HCT116 (cell line): ENCODE data around the gene PPP1R14B. TPM values are rescaled to one million over a fixed set of nuclear protein-coding genes. Genes with fewer than 3 reads are reported as not detected.

ENCODE experiments used
- ATAC-seq: fragments of 200-7000 bp; cut with Tn5 transposase; 2 replicates; pipeline ENCODE4 v1.9.1; 2020; ENCODE audit warnings: mild to moderate bottlenecking, moderate library complexity
- BruUV-seq: library from RNA; stranded (reverse); fragments of 400-500 nt; replicated peaks from 2 replicates; lab custom pipeline; 2021; lab: Mats Ljungman, UMichigan
- CTCF ChIA-PET: fragments of 300-600 bp; sonication (Branson Sonifier 250); formaldehyde crosslinking; loops from one replicate; lab custom pipeline; 2021; ENCODE audit warnings: antibody characterized with exemption; lab: Charles Lee
- POLR2A ChIA-PET: fragments of 300-600, 350-600 bp; sonication (Branson Sonifier 250); formaldehyde crosslinking; loops from one replicate; lab custom pipeline; 2021; ENCODE audit warnings: antibody characterized with exemption; lab: Charles Lee
- RAD21 ChIA-PET, 2 experiments: fragments of 300-600 bp; sonication (Branson Sonifier 250); formaldehyde crosslinking; loops; one replicate each; lab custom pipeline; 2023; ENCODE audit warnings: low total read pairs in 2 of 2; ENCODE audit not compliant: uncharacterized antibody in 2 of 2, unreplicated experiment in 2 of 2, low non-redundant PET in 1 of 2; lab: Charles Lee
- DNase-seq: peaks from one replicate; pipeline ENCODE4 v3.0.0-alpha.2; 2010; ENCODE audit warnings: low read depth, low spot score
- H2AFZ ChIP-seq: fragments of 200-600 bp; shearing (Covaris generic), sonication (generic); 2 replicates; pipeline ENCODE4 v1.6.1; 2017; ENCODE audit warnings: low read depth, mixed run types, mixed read lengths, antibody characterized with exemption, low read length; ENCODE audit not compliant: poor library complexity, severe bottlenecking
- H3K27ac ChIP-seq: 2 replicates; pipeline ENCODE4 v1.5.1; 2012; ENCODE audit warnings: low read depth, low read length
- H3K27me3 ChIP-seq: fragments of 200-600 bp; sonication (generic); 2 replicates; pipeline ENCODE4 v1.6.1; 2016; ENCODE audit warnings: mixed run types, low read length, mixed read lengths; ENCODE audit not compliant: insufficient read depth
- H3K36me3 ChIP-seq, 2 experiments: fragments of 200-500 bp in 1 of 2; fragments of 200-600 bp in 1 of 2; sonication (Bioruptor generic) in 1 of 2; sonication (generic) in 1 of 2; 2 replicates each; pipeline versions ENCODE4 v1.5.1 to v1.6.1; 2014 to 2016; ENCODE audit warnings: low read length in 2 of 2, inconsistent platforms in 1 of 2, mixed read lengths in 1 of 2, mixed run types in 1 of 2; ENCODE audit not compliant: insufficient read depth in 2 of 2, control insufficient read depth in 1 of 2
- H3K4me1 ChIP-seq, 2 experiments: fragments of 200-600 bp in 1 of 2; sonication (generic) in 1 of 2; 2 replicates each; pipeline versions ENCODE4 v1.5.1 to v1.6.1; 2012 to 2017; ENCODE audit warnings: low read length in 2 of 2, inconsistent platforms in 1 of 2, mild to moderate bottlenecking in 1 of 2, mixed read lengths in 1 of 2, mixed run types in 1 of 2, moderate library complexity in 1 of 2; ENCODE audit not compliant: insufficient read depth in 2 of 2, control insufficient read depth in 1 of 2
- H3K4me2 ChIP-seq: fragments of 200-600 bp; sonication (generic); 2 replicates; pipeline ENCODE4 v1.6.1; 2017; ENCODE audit warnings: mixed run types, low read length, mixed read lengths
- H3K4me3 ChIP-seq, 2 experiments: fragments of 200-600 bp in 1 of 2; sonication (generic) in 1 of 2; replicated peaks in 1 of 2; 2 replicates each; pipeline ENCODE4 v1.5.1; 2011 to 2016; ENCODE audit warnings: low read length in 2 of 2, control low read depth in 1 of 2, low read depth in 1 of 2, mild to moderate bottlenecking in 1 of 2, mixed read lengths in 1 of 2, mixed run types in 1 of 2
- H3K79me2 ChIP-seq: fragments of 200-600 bp; sonication (generic); 2 replicates; pipeline ENCODE4 v1.6.1; 2017; ENCODE audit warnings: mild to moderate bottlenecking, mixed run types, low read length, moderate library complexity, mixed read lengths; ENCODE audit not compliant: insufficient read depth
- H3K9ac ChIP-seq: fragments of 200-600 bp; sonication (generic); 2 replicates; pipeline ENCODE4 v1.6.1; 2016; ENCODE audit warnings: low read length, mixed read lengths
- H3K9me2 ChIP-seq: fragments of 200-600 bp; sonication (generic), shearing (Covaris generic); 2 replicates; pipeline ENCODE4 v1.6.1; 2017; ENCODE audit warnings: mixed run types, mild to moderate bottlenecking, moderate library complexity; ENCODE audit not compliant: insufficient read depth
- H3K9me3 ChIP-seq, 2 experiments: fragments of 200-500 bp in 1 of 2; fragments of 200-600 bp in 1 of 2; sonication (Bioruptor generic) in 1 of 2; sonication (generic) in 1 of 2; 2 replicates each; pipeline ENCODE4 v1.6.1; 2014 to 2017; ENCODE audit warnings: low read length in 2 of 2, mixed read lengths in 2 of 2, inconsistent platforms in 1 of 2, low read depth in 1 of 2, mild to moderate bottlenecking in 1 of 2, mixed run types in 1 of 2, moderate library complexity in 1 of 2; ENCODE audit not compliant: control insufficient read depth in 1 of 2, insufficient read depth in 1 of 2
- H4K20me1 ChIP-seq: fragments of 200-600 bp; sonication (generic), shearing (Covaris generic); 2 replicates; pipeline ENCODE4 v1.6.1; 2017; ENCODE audit warnings: mixed run types, mild to moderate bottlenecking, moderate library complexity; ENCODE audit not compliant: insufficient read depth
- EZH2 ChIP-seq: fragments of 200-600 bp; sonication (generic); IDR thresholded peaks from 2 replicates; pipeline ENCODE4 v1.6.1; 2017; ENCODE audit warnings: antibody characterized with exemption, mixed run types
- POLR2A ChIP-seq: IDR thresholded peaks from 2 replicates; pipeline ENCODE4 v1.7.0; 2011; ENCODE audit warnings: borderline replicate concordance; ENCODE audit not compliant: insufficient read depth, insufficient read length; ENCODE audit errors: extremely low read depth
- POLR2AphosphoS5 ChIP-seq: IDR thresholded peaks from 2 replicates; pipeline ENCODE4 v1.6.1; 2011; ENCODE audit warnings: mild to moderate bottlenecking, low read depth, low read length, moderate library complexity
- RAD21 ChIP-seq: IDR thresholded peaks from 2 replicates; pipeline ENCODE4 v1.6.1; 2012; ENCODE audit warnings: low read depth, mild to moderate bottlenecking
- SIN3A ChIP-seq: IDR thresholded peaks from 2 replicates; pipeline ENCODE4 v1.6.1; 2012; ENCODE audit warnings: low read depth
- SP1 ChIP-seq: IDR thresholded peaks from 2 replicates; pipeline ENCODE4 v1.6.1; 2012; ENCODE audit warnings: low read depth
- TCF7L2 ChIP-seq: IDR thresholded peaks from 2 replicates; pipeline ENCODE4 v1.7.0; 2011; ENCODE audit warnings: borderline replicate concordance, inconsistent platforms; ENCODE audit not compliant: insufficient read depth, insufficient read length; ENCODE audit errors: extremely low read depth
- YY1 ChIP-seq: IDR thresholded peaks from 2 replicates; pipeline ENCODE4 v1.6.1; 2011; ENCODE audit warnings: low read length, low read depth, moderate library complexity, mild to moderate bottlenecking; ENCODE audit not compliant: insufficient replicate concordance; ENCODE audit errors: extremely low read depth
- ZBTB33 ChIP-seq: IDR thresholded peaks from 2 replicates; pipeline ENCODE4 v1.6.1; 2011; ENCODE audit warnings: mild to moderate bottlenecking, low read length, moderate library complexity; ENCODE audit not compliant: insufficient replicate concordance; ENCODE audit errors: extremely low read depth
- intact Hi-C: fragments of 100-400 bp; cut with micrococcal nuclease; formaldehyde crosslinking; loops from 2 replicates; pipeline ENCODE4 v1.10.0; 2022
- total RNA-seq: library from RNA; stranded (reverse); gene quantifications from one replicate; pipeline ENCODE4 v1.2.1, GENCODE V29; 2021; ENCODE audit not compliant: unreplicated experiment
- TF ChIP-seq, protein P1 (sequence below), 3 experiments: fragments of 200-600 bp in 1 of 3; sonication (generic) in 1 of 3; IDR thresholded peaks in 2 of 3; conservative IDR thresholded peaks in 1 of 3; 2 replicates each; pipeline ENCODE4 v1.5.1; 2012 to 2017; ENCODE audit warnings: low read depth in 2 of 3, low read length in 2 of 3, antibody characterized with exemption in 1 of 3, borderline replicate concordance in 1 of 3, control low read depth in 1 of 3, mild to moderate bottlenecking in 1 of 3, mixed read lengths in 1 of 3, mixed run types in 1 of 3, moderate library complexity in 1 of 3; ENCODE audit not compliant: insufficient read depth in 1 of 3
- TF ChIP-seq, protein P2 (sequence below): IDR thresholded peaks from 2 replicates; pipeline ENCODE4 v1.6.1; 2012

The PPP1R14B gene
- total RNA-seq, 1 experiment from 2014 or later: 332 TPM

DNA sequence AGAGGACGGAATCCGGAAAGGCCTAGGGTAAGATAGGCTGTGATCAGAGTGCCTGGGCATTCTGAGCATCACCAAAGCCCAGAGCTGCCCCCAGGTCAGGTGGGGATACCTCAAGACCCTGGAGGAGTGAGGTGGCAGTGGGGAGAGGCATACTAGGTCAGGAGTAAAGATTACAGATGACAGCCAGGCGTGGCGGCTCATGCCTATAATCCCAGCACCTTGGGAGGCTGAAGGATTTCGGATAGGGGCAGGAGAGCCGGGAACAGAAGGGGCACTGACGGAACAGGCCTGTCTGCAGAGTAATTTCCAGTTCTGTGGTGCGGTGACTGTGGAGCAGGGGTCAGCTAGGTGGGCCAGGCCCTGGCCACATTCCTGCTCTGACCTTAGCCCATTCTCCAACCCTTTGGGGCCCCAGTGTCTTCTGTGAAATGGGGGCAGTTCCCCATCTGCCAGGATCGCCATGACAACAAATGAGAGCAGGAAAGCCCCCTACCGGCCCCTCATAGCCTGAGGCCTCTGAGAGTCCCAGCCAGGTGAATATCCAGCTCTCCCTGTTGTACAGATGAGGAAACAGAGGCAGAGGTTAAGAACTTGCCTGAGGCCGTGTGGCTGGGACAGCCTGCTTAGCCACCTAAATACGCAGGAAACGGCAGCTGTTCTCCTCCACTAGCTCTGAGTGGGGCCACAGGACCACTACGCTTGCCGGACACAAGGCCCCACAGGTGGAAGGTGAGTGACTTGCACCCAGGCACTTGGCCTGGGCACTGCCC, 28.5 kb upstream of the PPP1R14B start:
- no peaks in the 10 kb centered on the region for H4K20me1 ChIP-seq
- intact Hi-C loops: no loop called here
- ChIA-PET POLR2A (no interaction called here), RAD21 (no interaction called here)
- H3K4me2 ChIP-seq: no peak overlapping the region
- no peak for DNase-seq
- no peaks in the 10 kb centered on the region for H3K9me2 ChIP-seq
- H3K9ac ChIP-seq: no peak overlapping the region
- no peak overlapping the region for H2AFZ ChIP-seq
- peaks cover 8% of the 10 kb centered on the region; the same call in 1 of the 2 replicates for H3K79me2 ChIP-seq
- no peak for TF ChIP-seq SP1
- TF ChIP-seq YY1: no peak
- no peak for TF ChIP-seq ZBTB33
- TF ChIP-seq, protein P1, sequence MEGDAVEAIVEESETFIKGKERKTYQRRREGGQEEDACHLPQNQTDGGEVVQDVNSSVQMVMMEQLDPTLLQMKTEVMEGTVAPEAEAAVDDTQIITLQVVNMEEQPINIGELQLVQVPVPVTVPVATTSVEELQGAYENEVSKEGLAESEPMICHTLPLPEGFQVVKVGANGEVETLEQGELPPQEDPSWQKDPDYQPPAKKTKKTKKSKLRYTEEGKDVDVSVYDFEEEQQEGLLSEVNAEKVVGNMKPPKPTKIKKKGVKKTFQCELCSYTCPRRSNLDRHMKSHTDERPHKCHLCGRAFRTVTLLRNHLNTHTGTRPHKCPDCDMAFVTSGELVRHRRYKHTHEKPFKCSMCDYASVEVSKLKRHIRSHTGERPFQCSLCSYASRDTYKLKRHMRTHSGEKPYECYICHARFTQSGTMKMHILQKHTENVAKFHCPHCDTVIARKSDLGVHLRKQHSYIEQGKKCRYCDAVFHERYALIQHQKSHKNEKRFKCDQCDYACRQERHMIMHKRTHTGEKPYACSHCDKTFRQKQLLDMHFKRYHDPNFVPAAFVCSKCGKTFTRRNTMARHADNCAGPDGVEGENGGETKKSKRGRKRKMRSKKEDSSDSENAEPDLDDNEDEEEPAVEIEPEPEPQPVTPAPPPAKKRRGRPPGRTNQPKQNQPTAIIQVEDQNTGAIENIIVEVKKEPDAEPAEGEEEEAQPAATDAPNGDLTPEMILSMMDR (IDR thresholded peaks at IDR 0.05 in 2 of 3, conservative IDR thresholded peaks at IDR 0.05 in 1 of 3; ENCODE audit: borderline replicate concordance in 1 of 3, insufficient read depth in 1 of 3, low read depth in 2 of 3, low read length in 2 of 3): no peak
- no peak for TF ChIP-seq EZH2
- no peak for TF ChIP-seq TCF7L2
- TF ChIP-seq POLR2AphosphoS5: no peak
- TF ChIP-seq SIN3A: no peak
- TF ChIP-seq, protein P2, sequence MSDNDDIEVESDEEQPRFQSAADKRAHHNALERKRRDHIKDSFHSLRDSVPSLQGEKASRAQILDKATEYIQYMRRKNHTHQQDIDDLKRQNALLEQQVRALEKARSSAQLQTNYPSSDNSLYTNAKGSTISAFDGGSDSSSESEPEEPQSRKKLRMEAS: no peak
- no peak for TF ChIP-seq POLR2A
- no peak for TF ChIP-seq RAD21
- TF ChIP-seq, all 23 proteins: peak for 0
- Histone ChIP-seq H3K9me3 (no peaks in the 10 kb centered on the region), H3K4me3 (no peak overlapping the region), H3K36me3 (no peaks in the 10 kb centered on the region; a peak in 1 of 4 replicates), H3K27me3 (no peaks in the 10 kb centered on the region), H3K4me1 (peaks cover 6 to 9% of the 10 kb centered on the region in 2 experiments; a peak in 2 of 4 replicates), H3K27ac (no peak overlapping the region)
- CTCF ChIA-PET: no interaction called here
- ATAC-seq: no peak
- no TSS peak for BruUV-seq
